ENCODE results near the gene PCIF1.
"Not testable (repeated sequence)": the region's sequence is repeated elsewhere in the genome, so short reads cannot be mapped to it uniquely, and the experiment has no call there.

The PCIF1 gene

DNA sequence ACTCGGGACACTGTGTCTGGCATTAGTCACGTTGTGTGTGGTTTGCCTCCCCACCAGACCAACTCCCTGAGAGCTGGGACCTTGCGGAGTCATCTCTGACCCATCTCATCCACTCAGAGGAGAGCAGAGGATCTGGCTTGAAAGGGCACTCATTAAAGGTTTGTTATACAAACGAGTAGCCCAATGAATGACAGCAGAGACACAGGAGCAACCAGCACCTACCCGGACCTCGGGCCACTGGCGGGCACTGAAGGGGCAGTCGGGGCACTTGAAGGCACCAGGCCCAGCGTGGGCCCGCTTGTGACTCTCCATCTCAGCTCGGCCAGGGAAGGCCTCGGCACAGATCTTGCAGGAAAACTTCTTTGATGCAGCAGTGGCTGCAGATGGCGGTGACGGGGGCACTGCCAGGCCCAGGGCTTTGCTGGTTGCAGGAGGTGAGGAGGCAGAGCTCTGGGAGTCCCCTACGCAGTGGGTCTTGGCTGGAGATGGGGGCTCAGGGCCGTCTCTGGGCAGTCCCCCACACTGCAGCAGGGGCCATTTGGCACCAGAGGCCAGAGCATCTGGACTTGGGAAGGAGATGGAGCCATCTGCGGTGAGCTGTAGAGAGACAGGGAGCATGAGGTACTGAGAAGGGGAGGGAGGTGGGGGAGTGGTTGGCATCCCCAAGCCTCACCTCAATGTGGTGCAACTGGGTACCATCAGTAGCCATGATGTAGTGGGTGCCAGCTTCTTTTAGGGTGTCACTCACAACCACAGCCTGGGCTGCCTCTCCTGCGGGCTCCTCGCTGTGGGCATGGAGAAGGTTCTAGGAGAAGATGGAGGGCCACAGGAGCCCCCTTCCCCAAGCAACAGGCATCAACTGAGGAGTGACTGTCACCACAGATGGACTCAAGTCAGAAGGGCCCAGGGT, 17.7 kb downstream of the PCIF1 start:
- no peak for TF ChIP-seq Cebpa-rat (IDR thresholded peaks at IDR 0.05)
- Histone ChIP-seq H3K27me3 (no peaks in the 10 kb centered on the region), H4K20me1 (peaks cover 0 to 69% (median 31%) of the 10 kb centered on the region in 11 experiments; a peak in 18 of 22 replicates), H3K36me3 (peaks cover 87 to 100% (median 98%) of the 10 kb centered on the region in 11 experiments), H3K4me3 (no peak overlapping the region), H3K9me3 (replicated peaks in 1 of 11) (no peaks in the 10 kb centered on the region), H3K9ac (no peak overlapping the region), H3K27ac (no peak overlapping the region), H3K4me2 (no peak overlapping the region), H3K4me1 (peaks cover 5 to 17% (median 15%) of the 10 kb centered on the region in 10 experiments; a peak in 19 of 20 replicates)

DNA sequence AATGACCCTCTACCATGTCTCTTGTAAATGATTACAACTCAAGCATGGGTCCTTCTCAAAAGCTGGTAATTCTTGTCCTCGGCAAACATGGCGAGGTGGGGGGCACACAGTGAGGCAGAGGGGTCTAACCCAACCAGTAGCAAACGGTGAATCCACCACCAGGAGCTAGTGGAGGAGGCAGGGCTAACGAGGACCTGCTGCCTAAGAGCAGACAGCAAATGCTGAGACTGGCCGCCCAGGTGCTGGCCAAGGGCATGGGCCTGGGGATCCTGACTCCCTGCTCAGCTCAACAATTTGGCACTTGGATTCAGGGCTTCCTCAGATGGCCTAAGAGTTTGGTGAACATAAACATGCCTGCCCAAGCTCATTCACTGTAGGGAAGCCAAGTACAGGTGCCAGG, 18.4 kb downstream of the PCIF1 start:
- H3K9me3 ChIP-seq (replicated peaks in 1 of 11): no peaks in the 10 kb centered on the region
- peaks cover 87 to 100% (median 98%) of the 10 kb centered on the region in 11 experiments for H3K36me3 ChIP-seq
- no peak overlapping the region for H3K9ac ChIP-seq
- H3K27ac ChIP-seq: no peak overlapping the region
- H3K4me3 ChIP-seq: no peak overlapping the region
- H3K27me3 ChIP-seq: no peaks in the 10 kb centered on the region
- no peak overlapping the region for H3K4me2 ChIP-seq
- H4K20me1 ChIP-seq: peaks cover 0 to 66% (median 26%) of the 10 kb centered on the region in 11 experiments; a peak in 18 of 22 replicates
- no peak for TF ChIP-seq Cebpa-rat (IDR thresholded peaks at IDR 0.05)
- H3K4me1 ChIP-seq: peaks cover under 1 to 11% (median 9%) of the 10 kb centered on the region in 10 experiments; a peak in 16 of 20 replicates

GRCh38 chr20:45953672-45954071, 19.2 kb downstream of the PCIF1 start:
- no peak for TF ChIP-seq Cebpa-rat (IDR thresholded peaks at IDR 0.05)
- Histone ChIP-seq H3K27ac (no peak overlapping the region), H3K27me3 (no peaks in the 10 kb centered on the region), H3K4me2 (no peak overlapping the region), H3K4me1 (peaks cover 0 to 3% (median under 1%) of the 10 kb centered on the region in 10 experiments; a peak in 8 of 20 replicates), H3K36me3 (peaks cover 87 to 100% (median 98%) of the 10 kb centered on the region in 11 experiments), H3K9ac (no peak overlapping the region), H3K4me3 (no peak overlapping the region), H3K9me3 (replicated peaks in 1 of 11) (no peaks in the 10 kb centered on the region), H4K20me1 (peaks cover 0 to 60% (median 18%) of the 10 kb centered on the region in 11 experiments; a peak in 18 of 22 replicates)

DNA sequence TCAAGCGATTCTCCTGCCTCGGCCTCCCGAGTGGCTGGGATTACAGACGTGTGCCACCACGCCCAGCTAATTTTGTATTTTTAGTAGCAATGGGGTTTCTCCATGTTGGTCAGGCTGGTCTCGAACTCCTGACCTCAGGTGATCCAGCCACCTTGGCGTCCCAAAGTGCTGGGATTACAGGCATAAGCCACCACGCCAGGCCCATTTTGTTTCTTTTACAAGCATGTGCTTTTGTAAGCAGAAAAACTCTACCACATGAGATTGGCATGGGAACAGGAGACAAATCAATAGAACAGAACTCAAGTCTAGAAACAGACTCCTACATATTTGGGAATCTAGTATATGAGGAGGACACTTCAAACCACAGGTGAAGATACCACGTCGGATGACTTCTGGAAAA, 21.8 kb downstream of the PCIF1 start:
- not testable (repeated sequence) for H3K9me3 ChIP-seq (replicated peaks in 1 of 11); H3K4me2 ChIP-seq; H3K4me1 ChIP-seq; H3K9ac ChIP-seq; H3K27ac ChIP-seq; H3K4me3 ChIP-seq; H3K27me3 ChIP-seq
- H3K36me3 ChIP-seq: peaks cover 87 to 100% (median 99%) of the 10 kb centered on the region in 11 experiments
- peaks cover 0 to 46% (median 0%) of the 10 kb centered on the region in 11 experiments; a peak in 8 of 22 replicates for H4K20me1 ChIP-seq

GRCh38 chr20:45957021-45957941, 22.8 kb downstream of the PCIF1 start:
- Histone ChIP-seq H3K9me3 (replicated peaks in 1 of 11) (peaks cover 0 to 6% (median 0%) of the 10 kb centered on the region in 11 experiments; a peak in 1 of 22 replicates), H3K9ac (no peak overlapping the region; a peak in 2 of 22 replicates), H4K20me1 (peaks cover 0 to 42% (median 5%) of the 10 kb centered on the region in 11 experiments; a peak in 12 of 22 replicates), H3K27me3 (no peaks in the 10 kb centered on the region), H3K36me3 (peaks cover 87 to 100% (median 99%) of the 10 kb centered on the region in 11 experiments), H3K4me2 (no peak overlapping the region), H3K4me1 (peaks cover 0 to 4% (median 0%) of the 10 kb centered on the region in 10 experiments; a peak in 2 of 20 replicates), H3K4me3 (no peak overlapping the region), H3K27ac (no peak overlapping the region)
- TF ChIP-seq Cebpa-rat (IDR thresholded peaks at IDR 0.05): no peak

DNA sequence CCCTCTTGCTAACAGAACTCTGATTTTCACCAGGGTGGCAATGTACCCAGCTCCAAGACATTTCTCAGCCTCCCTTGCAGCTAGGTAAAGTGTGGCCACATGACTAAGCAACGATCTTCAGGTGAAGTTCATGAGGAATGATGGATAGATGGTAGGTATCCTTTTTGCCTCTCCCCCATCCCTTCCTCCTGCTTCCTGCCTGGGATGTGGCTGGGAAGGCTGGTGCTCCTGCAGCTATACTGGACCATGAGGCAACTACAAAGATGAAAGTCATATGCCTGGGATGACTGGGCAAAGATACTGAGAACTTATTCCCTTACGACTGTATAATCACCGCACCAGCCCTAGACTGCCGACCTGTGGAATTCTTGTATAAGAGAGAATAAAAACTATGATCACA, 24.1 kb downstream of the PCIF1 start:
- Histone ChIP-seq H3K9ac (no peak overlapping the region), H3K4me3 (no peak overlapping the region), H3K4me2 (no peak overlapping the region), H3K27ac (no peak overlapping the region), H3K4me1 (peaks cover 6 to 13% (median 7%) of the 10 kb centered on the region in 10 experiments), H4K20me1 (peaks cover 0 to 44% (median 17%) of the 10 kb centered on the region in 11 experiments; a peak in 18 of 22 replicates), H3K9me3 (replicated peaks in 1 of 11) (peaks cover 0 to 6% (median 0%) of the 10 kb centered on the region in 11 experiments; a peak in 1 of 22 replicates), H3K27me3 (no peaks in the 10 kb centered on the region), H3K36me3 (peaks cover 79 to 99% (median 94%) of the 10 kb centered on the region in 11 experiments)
- TF ChIP-seq Cebpa-rat (IDR thresholded peaks at IDR 0.05): no peak

DNA sequence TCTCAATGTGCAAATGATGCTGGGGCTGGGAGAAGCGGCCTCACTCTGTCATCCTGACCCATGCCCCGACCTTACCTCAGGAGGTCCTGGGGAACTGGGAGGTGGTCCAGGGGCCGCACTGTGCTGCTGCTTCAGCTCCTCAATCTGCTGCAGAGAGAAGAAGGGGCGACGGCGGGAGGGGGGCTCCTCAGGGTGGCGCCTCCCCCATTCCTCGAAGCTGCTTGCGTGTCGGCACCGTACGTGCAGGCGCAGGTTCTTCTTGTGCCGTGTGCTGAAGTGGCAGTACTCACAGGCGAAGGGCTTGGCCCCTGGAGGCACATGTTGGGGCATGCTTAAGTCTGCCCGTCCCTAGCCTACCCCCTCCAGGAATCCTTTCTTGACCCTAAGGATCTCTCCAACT, 24.6 kb downstream of the PCIF1 start:
- Histone ChIP-seq H3K9me3 (replicated peaks in 1 of 11) (peaks cover 0 to 6% (median 0%) of the 10 kb centered on the region in 11 experiments; a peak in 1 of 22 replicates), H3K27ac (no peak overlapping the region), H3K27me3 (no peaks in the 10 kb centered on the region), H3K4me2 (no peak overlapping the region), H4K20me1 (peaks cover 0 to 44% (median 19%) of the 10 kb centered on the region in 11 experiments; a peak in 18 of 22 replicates), H3K4me1 (peaks cover 11 to 18% (median 12%) of the 10 kb centered on the region in 10 experiments), H3K36me3 (peaks cover 79 to 99% (median 94%) of the 10 kb centered on the region in 11 experiments), H3K9ac (no peak overlapping the region), H3K4me3 (no peak overlapping the region)
- TF ChIP-seq Cebpa-rat (IDR thresholded peaks at IDR 0.05): no peak

DNA sequence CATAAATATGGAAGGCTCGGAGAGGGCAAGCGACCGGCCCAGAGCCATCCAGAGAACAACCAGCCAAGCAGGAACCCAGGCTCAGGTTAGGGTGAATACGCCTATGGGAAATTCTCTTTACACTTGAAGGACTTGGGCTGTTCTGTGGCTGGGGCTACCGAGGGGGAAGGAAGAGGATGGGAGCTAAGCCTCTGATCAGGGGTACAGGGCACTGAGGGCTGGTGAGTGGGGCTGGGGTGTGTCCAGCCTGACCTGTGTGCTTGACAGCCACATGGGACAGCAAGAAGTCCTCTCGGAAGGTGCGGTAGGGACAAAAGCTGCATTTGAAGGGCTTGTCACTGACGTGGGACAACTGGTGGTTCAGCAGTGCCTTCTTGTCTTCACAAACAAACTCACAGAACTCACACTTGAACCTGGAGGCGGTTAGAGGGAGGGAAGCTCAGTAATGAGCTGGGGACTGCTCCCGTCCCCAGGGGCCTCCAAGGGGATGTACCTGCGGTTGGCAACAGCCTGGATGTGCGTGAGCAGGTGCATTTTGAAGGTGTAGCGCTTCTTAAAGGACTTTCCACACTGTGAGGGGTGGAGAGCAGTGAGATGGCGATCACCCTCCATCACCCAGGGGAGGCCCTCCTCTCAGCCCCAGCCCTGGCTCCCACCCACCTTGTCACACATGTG, 25.6 kb downstream of the PCIF1 start:
- Histone ChIP-seq H3K4me2 (no peak overlapping the region), H4K20me1 (peaks cover 0 to 49% (median 24%) of the 10 kb centered on the region in 11 experiments; a peak in 18 of 22 replicates), H3K4me1 (peaks cover 11 to 23% (median 16%) of the 10 kb centered on the region in 10 experiments), H3K27me3 (no peaks in the 10 kb centered on the region), H3K27ac (no peak overlapping the region), H3K9ac (no peak overlapping the region; a peak in 1 of 22 replicates), H3K9me3 (replicated peaks in 1 of 11) (peaks cover 0 to 6% (median 0%) of the 10 kb centered on the region in 11 experiments; a peak in 1 of 22 replicates), H3K36me3 (peaks cover 88 to 99% (median 96%) of the 10 kb centered on the region in 11 experiments), H3K4me3 (no peak overlapping the region)
- TF ChIP-seq Cebpa-rat (IDR thresholded peaks at IDR 0.05): no peak
